SK-N-SH (cell line): ENCODE results near the gene SEC23A. TPM values are rescaled to one million over a fixed set of nuclear protein-coding genes. Genes with fewer than 3 reads are reported as not detected.

ENCODE experiments used
- CTCF ChIA-PET: fragments of 300-600, 350-600 bp; formaldehyde crosslinking; extraction: SDS; loops from one replicate; lab custom pipeline; 2021; lab: Yijun Ruan, JAX
- POLR2A ChIA-PET: fragments of 350-600 bp; sonication (Branson Sonifier 250); formaldehyde crosslinking; extraction: SDS; loops from one replicate; lab custom pipeline; 2020; ENCODE audit warnings: antibody characterized with exemption, inconsistent platforms; lab: Yijun Ruan, JAX
- DNase-seq: peaks from one replicate; pipeline ENCODE4 v3.0.0; 2012
- H2AFZ ChIP-seq: fragments of 200-600 bp; sonication (generic); 2 replicates; pipeline ENCODE4 v1.8.1; 2016; ENCODE audit warnings: antibody characterized with exemption, mild to moderate bottlenecking, low read depth
- H3F3A ChIP-seq: fragments of 200-600 bp; sonication (generic); replicated peaks from 2 replicates; pipeline ENCODE3; 2016; ENCODE audit warnings: antibody characterized with exemption, mild to moderate bottlenecking; ENCODE audit not compliant: insufficient read depth
- H3K27ac ChIP-seq, 2 experiments: fragments of 200-500 bp in 1 of 2; fragments of 200-600 bp in 1 of 2; sonication (Bioruptor generic) in 1 of 2; sonication (generic), shearing (Covaris generic) in 1 of 2; 2 replicates each; pipeline versions ENCODE4 v1.5.1 to v1.6.1; 2014 to 2016; ENCODE audit warnings: low read depth in 2 of 2, inconsistent platforms in 1 of 2, low read length in 1 of 2, mild to moderate bottlenecking in 1 of 2, mixed read lengths in 1 of 2
- H3K27me3 ChIP-seq: fragments of 200-600 bp; sonication (generic), shearing (Covaris generic); 2 replicates; pipeline ENCODE4 v1.6.1; 2016; ENCODE audit warnings: mixed run types; ENCODE audit not compliant: insufficient read depth
- H3K36me3 ChIP-seq, 2 experiments: fragments of 200-500 bp in 1 of 2; fragments of 200-600 bp in 1 of 2; sonication (Bioruptor generic) in 1 of 2; sonication (generic) in 1 of 2; replicated peaks in 1 of 2; 2 replicates each; pipeline versions ENCODE3 to v1.5.1; 2014 to 2016; ENCODE audit warnings: low read length in 1 of 2, mild to moderate bottlenecking in 1 of 2; ENCODE audit not compliant: insufficient read depth in 2 of 2, control insufficient read depth in 1 of 2
- H3K4me1 ChIP-seq, 2 experiments: fragments of 200-500 bp in 1 of 2; fragments of 200-600 bp in 1 of 2; sonication (Bioruptor generic) in 1 of 2; sonication (generic), shearing (Covaris generic) in 1 of 2; 2 replicates each; pipeline versions ENCODE4 v1.5.1 to v1.6.1; 2014 to 2016; ENCODE audit warnings: low read depth in 1 of 2, low read length in 1 of 2, mixed run types in 1 of 2; ENCODE audit not compliant: insufficient read depth in 2 of 2, control insufficient read depth in 1 of 2
- H3K4me2 ChIP-seq: fragments of 200-600 bp; sonication (generic), shearing (Covaris generic); 2 replicates; pipeline ENCODE4 v1.6.1; 2017; ENCODE audit warnings: mixed run types
- H3K4me3 ChIP-seq, 2 experiments: fragments of 200-500 bp in 1 of 2; fragments of 200-600 bp in 1 of 2; sonication (Bioruptor generic) in 1 of 2; sonication (generic), shearing (Covaris generic) in 1 of 2; 2 replicates each; pipeline versions ENCODE4 v1.5.1 to v1.8.1; 2014 to 2016; ENCODE audit warnings: low read depth in 2 of 2, inconsistent platforms in 1 of 2, low read length in 1 of 2, mild to moderate bottlenecking in 1 of 2, mixed read lengths in 1 of 2, moderate library complexity in 1 of 2
- H3K79me2 ChIP-seq: fragments of 200-600 bp; sonication (generic); 2 replicates; pipeline ENCODE4 v1.8.1; 2017; ENCODE audit warnings: mild to moderate bottlenecking; ENCODE audit not compliant: insufficient read depth
- H3K9ac ChIP-seq: fragments of 200-600 bp; sonication (generic); 2 replicates; pipeline ENCODE4 v1.6.1; 2017; ENCODE audit warnings: mixed run types
- H3K9me2 ChIP-seq: fragments of 200-600 bp; sonication (generic); 2 replicates; pipeline ENCODE4 v1.6.1; 2017; ENCODE audit warnings: mixed run types
- H3K9me3 ChIP-seq: fragments of 200-600 bp; sonication (generic); 2 replicates; pipeline ENCODE4 v1.6.1; 2017; ENCODE audit warnings: mixed run types, mild to moderate bottlenecking, moderate library complexity
- H4K20me1 ChIP-seq: fragments of 200-600 bp; sonication (generic); 2 replicates; pipeline ENCODE4 v1.6.1; 2017; ENCODE audit warnings: mild to moderate bottlenecking, mixed run types; ENCODE audit not compliant: insufficient read depth
- CHD2 ChIP-seq: fragments of 150-350 bp; IDR thresholded peaks from 2 replicates; pipeline ENCODE4 v1.6.1; 2018; ENCODE audit warnings: low read length; ENCODE audit not compliant: partially characterized antibody
- CTCF ChIP-seq: fragments of 200-600 bp; sonication (generic); IDR thresholded peaks from 2 replicates; pipeline ENCODE4 v1.6.1; 2017; ENCODE audit warnings: antibody characterized with exemption, mild to moderate bottlenecking, moderate library complexity
- ELF1 ChIP-seq: IDR thresholded peaks from 2 replicates; pipeline ENCODE4 v1.4.0; 2012
- EP300 ChIP-seq, 2 experiments: IDR thresholded peaks; 2 replicates each; pipeline versions ENCODE4 v1.4.0 to v1.6.1; 2012; ENCODE audit warnings: borderline replicate concordance in 1 of 2, low read depth in 1 of 2, low read length in 1 of 2
- GABPA ChIP-seq: IDR thresholded peaks from 2 replicates; pipeline ENCODE4 v1.4.0; 2012; ENCODE audit warnings: low read depth, mild to moderate bottlenecking
- NRF1 ChIP-seq: IDR thresholded peaks from 2 replicates; pipeline ENCODE4 v1.6.1; 2012; ENCODE audit warnings: low read depth, mild to moderate bottlenecking, low read length
- RAD21 ChIP-seq: IDR thresholded peaks from 2 replicates; pipeline ENCODE4 v1.6.1; 2012; ENCODE audit warnings: mild to moderate bottlenecking, low read length
- RFX5 ChIP-seq: IDR thresholded peaks from 2 replicates; pipeline ENCODE4 v1.6.1; 2012; ENCODE audit warnings: mild to moderate bottlenecking, improper control_type of control experiment, low read length
- RXRA ChIP-seq: IDR thresholded peaks from 2 replicates; pipeline ENCODE4 v1.4.0; 2012; ENCODE audit warnings: low read depth, mild to moderate bottlenecking, borderline replicate concordance
- SIN3A ChIP-seq: IDR thresholded peaks from 2 replicates; pipeline ENCODE4 v1.6.1; 2012; ENCODE audit warnings: low read depth, mild to moderate bottlenecking, low read length, moderate library complexity, borderline replicate concordance
- TAF1 ChIP-seq: IDR thresholded peaks from 2 replicates; pipeline ENCODE4 v1.6.1; 2012; ENCODE audit warnings: low read depth, mild to moderate bottlenecking, low read length, moderate library complexity, borderline replicate concordance
- TCF12 ChIP-seq: IDR thresholded peaks from 2 replicates; pipeline ENCODE4 v1.4.0; 2012
- WGBS: methylation state at CpG from one replicate; pipeline ENCODE4 v1.1.6; 2017; ENCODE audit warnings: low lambda C conversion rate; 5-methylcytosine and 5-hydroxymethylcytosine counted together
- polyA plus RNA-seq, 3 experiments: library from polyadenylated mRNA; depleted of rRNA; stranded (reverse); fragments of >200 nt; gene quantifications; 2 replicates each; pipeline ENCODE4 v1.2.3, GENCODE V29; 2012
- TF ChIP-seq, protein P1 (sequence below): IDR thresholded peaks from 2 replicates; pipeline ENCODE4 v1.4.0; 2012; ENCODE audit warnings: low read depth, borderline replicate concordance
- TF ChIP-seq, protein P2 (sequence below): IDR thresholded peaks from 2 replicates; pipeline ENCODE4 v1.4.0; 2012; ENCODE audit warnings: low read depth

The SEC23A gene
- polyA plus RNA-seq, 1 of the 3 experiments (the other 2 are of a cell fraction): 30.0 TPM

GRCh38 chr14:39040529-39040928, 62.5 kb downstream of the SEC23A start:
- Histone ChIP-seq H3K36me3 (peaks cover 38 to 39% of the 10 kb centered on the region in 2 experiments), H2AFZ (no peak overlapping the region), H3K27me3 (no peaks in the 10 kb centered on the region), H3K27ac (no peak overlapping the region), H3K9ac (no peak overlapping the region), H3K4me1 (no peaks in the 10 kb centered on the region), H3K79me2 (no peaks in the 10 kb centered on the region), H3F3A (peaks cover 3% of the 10 kb centered on the region), H3K4me3 (no peak overlapping the region), H3K4me2 (no peak overlapping the region), H3K9me2 (no peaks in the 10 kb centered on the region), H4K20me1 (no peaks in the 10 kb centered on the region), H3K9me3 (no peaks in the 10 kb centered on the region)
- POLR2A ChIA-PET: no interaction called here
- CTCF ChIA-PET: no interaction called here
- TF ChIP-seq, protein P1, sequence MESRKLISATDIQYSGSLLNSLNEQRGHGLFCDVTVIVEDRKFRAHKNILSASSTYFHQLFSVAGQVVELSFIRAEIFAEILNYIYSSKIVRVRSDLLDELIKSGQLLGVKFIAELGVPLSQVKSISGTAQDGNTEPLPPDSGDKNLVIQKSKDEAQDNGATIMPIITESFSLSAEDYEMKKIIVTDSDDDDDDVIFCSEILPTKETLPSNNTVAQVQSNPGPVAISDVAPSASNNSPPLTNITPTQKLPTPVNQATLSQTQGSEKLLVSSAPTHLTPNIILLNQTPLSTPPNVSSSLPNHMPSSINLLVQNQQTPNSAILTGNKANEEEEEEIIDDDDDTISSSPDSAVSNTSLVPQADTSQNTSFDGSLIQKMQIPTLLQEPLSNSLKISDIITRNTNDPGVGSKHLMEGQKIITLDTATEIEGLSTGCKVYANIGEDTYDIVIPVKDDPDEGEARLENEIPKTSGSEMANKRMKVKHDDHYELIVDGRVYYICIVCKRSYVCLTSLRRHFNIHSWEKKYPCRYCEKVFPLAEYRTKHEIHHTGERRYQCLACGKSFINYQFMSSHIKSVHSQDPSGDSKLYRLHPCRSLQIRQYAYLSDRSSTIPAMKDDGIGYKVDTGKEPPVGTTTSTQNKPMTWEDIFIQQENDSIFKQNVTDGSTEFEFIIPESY: no peak
- TF ChIP-seq NRF1: no peak
- TF ChIP-seq SIN3A: no peak
- TF ChIP-seq GABPA: no peak
- no peak for TF ChIP-seq RXRA
- TF ChIP-seq CTCF: no peak
- TF ChIP-seq TCF12: no peak
- no peak for TF ChIP-seq CHD2
- TF ChIP-seq, protein P2, sequence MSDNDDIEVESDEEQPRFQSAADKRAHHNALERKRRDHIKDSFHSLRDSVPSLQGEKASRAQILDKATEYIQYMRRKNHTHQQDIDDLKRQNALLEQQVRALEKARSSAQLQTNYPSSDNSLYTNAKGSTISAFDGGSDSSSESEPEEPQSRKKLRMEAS: no peak
- TF ChIP-seq RAD21: no peak
- TF ChIP-seq RFX5: no peak
- TF ChIP-seq TAF1: no peak
- TF ChIP-seq EP300 (IDR thresholded peaks at IDR 0.05; ENCODE audit: borderline replicate concordance in 1 of 2, low read depth in 1 of 2, low read length in 1 of 2): no peak
- no peak for DNase-seq
- WGBS: 97% methylated on average over 2 of the region's 2 CpGs

GRCh38 chr14:39038542-39038941, 64.5 kb downstream of the SEC23A start:
- Histone ChIP-seq H3K27ac (no peak overlapping the region), H3K36me3 (peaks cover 31 to 34% of the 10 kb centered on the region in 2 experiments), H3K27me3 (no peaks in the 10 kb centered on the region), H3K4me2 (no peak overlapping the region), H3F3A (peaks cover 3% of the 10 kb centered on the region), H3K9ac (no peak overlapping the region), H2AFZ (no peak overlapping the region), H3K9me3 (no peaks in the 10 kb centered on the region), H3K79me2 (no peaks in the 10 kb centered on the region), H3K4me3 (no peak overlapping the region), H3K4me1 (no peaks in the 10 kb centered on the region), H4K20me1 (no peaks in the 10 kb centered on the region), H3K9me2 (no peaks in the 10 kb centered on the region)
- POLR2A ChIA-PET: no interaction called here
- TF ChIP-seq RXRA (no peak), NRF1 (no peak), GABPA (no peak), TCF12 (no peak), ELF1 (no peak)
- TF ChIP-seq, protein P2: no peak
- TF ChIP-seq, protein P1: no peak
- no peak for DNase-seq
- WGBS: 86% methylated on average over 2 of the region's 2 CpGs
- CTCF ChIA-PET: no interaction called here
